AG04449 (cell line): Measurements from ENCODE around the gene NTS.
A peak's percentile ranks its signal among the peaks of the same experiment; 100 is the strongest.

Experiments
- CTCF ChIA-PET: fragments of 350-600 bp; formaldehyde crosslinking; extraction: SDS; loops from one replicate; lab custom pipeline; 2021; ENCODE audit warnings: antibody characterized with exemption; lab: Yijun Ruan, JAX
- POLR2A ChIA-PET: fragments of 400-600, 350-600 bp; formaldehyde crosslinking; extraction: SDS; loops from one replicate; lab custom pipeline; 2020; ENCODE audit warnings: antibody characterized with exemption, inconsistent platforms; lab: Yijun Ruan, JAX
- DNase-seq: peaks from one replicate; pipeline ENCODE4 v3.0.0-alpha.2; 2010; ENCODE audit warnings: low read depth, low spot score
- H3K4me3 ChIP-seq: 2 replicates; pipeline ENCODE4 v1.5.1; 2011; ENCODE audit warnings: low read depth, mild to moderate bottlenecking, control low read depth, low read length
- CTCF ChIP-seq: IDR thresholded peaks from one replicate; pipeline ENCODE4 v1.5.1; 2011; ENCODE audit warnings: mild to moderate bottlenecking, moderate library complexity, low read length, control low read depth, inconsistent platforms; ENCODE audit not compliant: insufficient read depth; ENCODE audit errors: missing control alignments

The NTS gene

GRCh38 chr12:85855305-85855704 lies 18.8 kb upstream of the NTS start:
- CTCF ChIA-PET: interaction anchor here (0.8 to 2.0 kb wide), 2 partner anchors 9 to 11 kb away, joined by 3 to 14 read pairs; no protein-coding TSS in a partner anchor
- no peak for TF ChIP-seq CTCF
- POLR2A ChIA-PET: no interaction called here
- H3K4me3 ChIP-seq: no peak overlapping the region
- DNase-seq: no peak

- ChIA-PET CTCF (interaction anchor here (1.6 to 3.0 kb wide), 2 partner anchors 10 to 17 kb away, joined by 4 to 18 read pairs; no protein-coding TSS in a partner anchor), POLR2A (no interaction called here)
- TF ChIP-seq CTCF: no peak
- no peak overlapping the region for H3K4me3 ChIP-seq
- no peak for DNase-seq
Observed at GRCh38 chr12:85856966-85857365, 17.1 kb upstream of the NTS start.

GRCh38 chr12:85865890-85866289 lies 8.2 kb upstream of the NTS start:
- no peak for DNase-seq

GRCh38 chr12:85866986-85867776 lies 6.9 kb upstream of the NTS start:
- POLR2A ChIA-PET: no interaction called here

More at GRCh38 chr12:85865890-85866289, 8.2 kb upstream of the NTS start:
- CTCF ChIA-PET: interaction anchor here (0.8 to 13.2 kb wide), 14 partner anchors 8 to 390 kb away, joined by 3 to 227 read pairs (median 10); partner anchors contain the start of gene RASSF9
- no peak for TF ChIP-seq CTCF
- POLR2A ChIA-PET: no interaction called here
- no peak overlapping the region for H3K4me3 ChIP-seq

GRCh38 chr12:85872497-85873091 lies 1.5 kb upstream of the NTS start:
- no peak overlapping the region for H3K4me3 ChIP-seq
- peak; percentile 72 for TF ChIP-seq CTCF
- ChIA-PET CTCF (interaction anchor here (0.5 to 13.2 kb wide), 9 partner anchors 10 to 405 kb away, joined by 3 to 227 read pairs (median 3); no protein-coding TSS in a partner anchor), POLR2A (no interaction called here)
- peak; percentile 10 for DNase-seq

More at GRCh38 chr12:85866986-85867776, 6.9 kb upstream of the NTS start:
- CTCF ChIA-PET: interaction anchor here (0.7 to 13.2 kb wide), 49 partner anchors 9 to 416 kb away, joined by 3 to 227 read pairs (median 5); partner anchors contain the start of gene RASSF9
- peak; percentile 10 for DNase-seq
- peak; percentile 68 for TF ChIP-seq CTCF
- H3K4me3 ChIP-seq: no peak overlapping the region

GRCh38 chr12:85877459-85877858 lies 3.4 kb downstream of the NTS start:
- ChIA-PET POLR2A (no interaction called here), CTCF (interaction anchor here (0.9 to 1.3 kb wide), 3 partner anchors 10 to 401 kb away, joined by 3 to 4 read pairs (median 4); no protein-coding TSS in a partner anchor)
- no peak for DNase-seq
- no peak for TF ChIP-seq CTCF
- no peak overlapping the region for H3K4me3 ChIP-seq
